Fibroblast of villous mesenchyme (primary cell): ENCODE results near the gene IRF2BPL. TPM values are rescaled to one million over a fixed set of nuclear protein-coding genes. Genes with fewer than 3 reads are reported as not detected.

Experiments used
- DNase-seq: peaks from one replicate; pipeline ENCODE4 v3.0.0-alpha.2; 2010; ENCODE audit warnings: low read depth
- H3K4me3 ChIP-seq: 2 replicates; pipeline ENCODE4 v1.5.1; 2011; ENCODE audit warnings: low read depth, mild to moderate bottlenecking, low read length
- total RNA-seq: library from RNA; depleted of rRNA; stranded (reverse); fragments of >200 nt; gene quantifications from 2 replicates; pipeline ENCODE4 v1.2.3, GENCODE V29; 2012
- TF ChIP-seq, protein P1 (sequence below): IDR thresholded peaks from 2 replicates; pipeline ENCODE4 v1.5.1; 2012; ENCODE audit warnings: low read depth, mild to moderate bottlenecking, low read length; ENCODE audit not compliant: insufficient read depth

Gene IRF2BPL
- total RNA-seq, 1 donor = 40.2 TPM

DNA sequence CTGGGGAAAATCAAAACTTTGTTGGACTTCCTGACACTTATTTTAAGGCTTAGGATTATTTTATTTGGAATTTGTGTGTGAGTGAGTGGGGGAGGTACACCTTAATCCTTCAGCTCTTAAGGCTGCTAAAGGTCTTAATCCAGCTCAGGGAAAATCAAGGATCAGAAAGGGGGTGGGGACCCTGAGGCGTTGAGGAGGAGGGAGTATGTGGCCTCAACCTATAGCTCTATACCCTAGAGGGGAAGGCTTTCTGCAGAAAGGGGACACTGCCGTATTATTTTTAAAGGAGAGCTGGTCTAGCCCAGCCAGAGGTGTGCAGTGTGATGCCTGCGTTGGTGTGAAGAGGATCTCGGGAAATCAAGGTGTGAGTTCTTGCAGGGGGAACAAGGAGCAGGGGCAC is 20.0 kb downstream of the IRF2BPL start:
- no peak overlapping the region for H3K4me3 ChIP-seq
- DNase-seq = no peak
- TF ChIP-seq, protein P1, sequence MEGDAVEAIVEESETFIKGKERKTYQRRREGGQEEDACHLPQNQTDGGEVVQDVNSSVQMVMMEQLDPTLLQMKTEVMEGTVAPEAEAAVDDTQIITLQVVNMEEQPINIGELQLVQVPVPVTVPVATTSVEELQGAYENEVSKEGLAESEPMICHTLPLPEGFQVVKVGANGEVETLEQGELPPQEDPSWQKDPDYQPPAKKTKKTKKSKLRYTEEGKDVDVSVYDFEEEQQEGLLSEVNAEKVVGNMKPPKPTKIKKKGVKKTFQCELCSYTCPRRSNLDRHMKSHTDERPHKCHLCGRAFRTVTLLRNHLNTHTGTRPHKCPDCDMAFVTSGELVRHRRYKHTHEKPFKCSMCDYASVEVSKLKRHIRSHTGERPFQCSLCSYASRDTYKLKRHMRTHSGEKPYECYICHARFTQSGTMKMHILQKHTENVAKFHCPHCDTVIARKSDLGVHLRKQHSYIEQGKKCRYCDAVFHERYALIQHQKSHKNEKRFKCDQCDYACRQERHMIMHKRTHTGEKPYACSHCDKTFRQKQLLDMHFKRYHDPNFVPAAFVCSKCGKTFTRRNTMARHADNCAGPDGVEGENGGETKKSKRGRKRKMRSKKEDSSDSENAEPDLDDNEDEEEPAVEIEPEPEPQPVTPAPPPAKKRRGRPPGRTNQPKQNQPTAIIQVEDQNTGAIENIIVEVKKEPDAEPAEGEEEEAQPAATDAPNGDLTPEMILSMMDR = no peak

- TF ChIP-seq, protein P1 = no peak
- no peak overlapping the region for H3K4me3 ChIP-seq
- DNase-seq = no peak
These were observed 20.5 kb downstream of the IRF2BPL start for GRCh38 chr14:77007975-77008421.

DNA sequence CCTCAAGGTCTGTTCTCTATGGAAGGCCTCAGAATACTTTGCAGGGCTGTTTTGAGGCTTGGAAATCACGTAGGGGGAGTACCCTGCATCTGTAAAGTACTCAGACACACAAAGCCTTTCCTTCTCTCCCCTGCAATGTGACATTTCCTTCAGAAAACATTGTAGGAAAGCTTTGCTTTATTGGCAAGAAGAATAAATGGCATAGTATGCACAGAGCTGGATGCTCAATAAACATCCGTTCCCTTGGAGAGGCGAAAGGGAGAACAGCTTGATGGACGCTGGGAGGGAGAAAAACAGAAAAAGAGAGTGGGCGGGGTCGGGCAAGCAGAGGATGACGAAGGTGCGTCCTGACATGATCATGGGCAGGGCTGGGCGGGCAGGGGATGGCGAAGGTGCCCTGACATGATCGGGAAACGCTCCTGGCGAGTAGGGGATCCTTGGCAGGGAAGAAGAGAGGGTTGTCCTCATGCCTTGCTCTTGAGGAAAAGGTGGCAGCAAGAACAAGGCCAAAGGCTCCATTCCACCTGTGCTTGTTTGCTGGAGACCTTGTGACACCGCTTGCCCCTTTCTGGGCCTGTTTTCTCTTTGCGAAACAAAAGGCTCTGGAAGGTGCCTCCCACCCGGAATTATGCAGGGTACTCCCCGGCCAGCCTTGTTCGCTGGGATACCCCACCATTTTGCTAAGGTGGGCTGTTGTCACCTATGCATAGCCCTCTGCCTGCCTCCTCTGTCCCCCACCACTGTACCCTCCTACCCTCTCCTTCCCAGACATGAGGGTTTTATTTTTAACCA is 21.1 kb downstream of the IRF2BPL start:
- TF ChIP-seq, protein P1 = no peak
- H3K4me3 ChIP-seq = no peak overlapping the region

DNA sequence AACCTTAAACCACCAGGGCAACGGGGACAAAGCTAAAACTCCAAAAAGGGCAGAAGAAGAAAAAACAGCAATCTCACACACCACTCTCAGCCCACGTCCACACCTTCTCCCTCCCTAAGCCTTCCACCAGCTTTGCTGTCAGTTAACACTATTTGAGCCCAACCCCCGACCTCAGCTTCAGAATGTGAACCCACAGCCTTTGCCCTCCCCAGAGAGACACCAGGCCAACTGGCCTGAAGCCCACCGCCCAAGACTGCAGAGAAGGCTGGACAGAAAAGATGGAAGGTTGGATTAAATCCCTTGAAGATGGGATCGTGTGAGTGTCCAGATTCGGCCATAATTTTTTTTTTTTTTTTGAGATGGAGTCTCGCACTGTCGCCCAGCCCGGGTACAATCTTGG is 22.4 kb downstream of the IRF2BPL start:
- TF ChIP-seq, protein P1 = no peak
- no peak for DNase-seq

More for the DNA sequence above, 21.1 kb downstream of the IRF2BPL start:
- DNase-seq = no peak

DNA sequence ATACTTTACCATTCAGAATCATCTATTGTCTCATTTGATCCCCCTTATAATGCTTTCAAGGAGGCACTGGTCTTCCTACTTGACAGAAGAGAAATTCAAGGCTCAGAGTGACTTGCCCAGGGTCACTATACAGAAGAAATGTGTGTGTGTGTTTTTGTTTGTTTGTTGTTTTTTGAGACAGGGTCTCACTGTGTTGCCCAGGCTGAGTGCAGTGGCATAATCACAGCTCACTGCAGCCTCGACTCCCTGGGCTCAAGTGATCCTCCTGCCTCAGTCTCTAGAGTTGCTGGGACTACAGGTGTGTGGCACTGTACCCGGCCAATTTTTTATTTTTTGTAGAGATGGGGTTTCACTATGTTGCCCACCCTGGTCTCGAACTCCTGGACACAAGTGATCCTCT is 22.9 kb downstream of the IRF2BPL start:
- TF ChIP-seq, protein P1 = no peak

More for the DNA sequence above, 22.4 kb downstream of the IRF2BPL start:
- no peak overlapping the region for H3K4me3 ChIP-seq

GRCh38 chr14:77004711-77005460 is 23.6 kb downstream of the IRF2BPL start:
- TF ChIP-seq, protein P1 = no peak
- DNase-seq = peak; percentile 21

More for the DNA sequence above, 22.9 kb downstream of the IRF2BPL start:
- DNase-seq = no peak
- no peak overlapping the region for H3K4me3 ChIP-seq

More at GRCh38 chr14:77004711-77005460, 23.6 kb downstream of the IRF2BPL start:
- no peak overlapping the region for H3K4me3 ChIP-seq
